Activated naive CD4-positive, alpha-beta T cell treated with anti-CD3 and anti-CD28 coated beads, Interleukin-2, amount 50 U/mL, for 72 hours (primary cell): Measurements from ENCODE around the gene HUNK. TPM values are rescaled to one million over a fixed set of nuclear protein-coding genes. Genes with fewer than 3 reads are reported as not detected.

Source experiments
- ATAC-seq, 2 donors: fragments of 150-1000 bp; cut with Tn5 transposase; 2 replicates each; pipeline ENCODE4 v1.10.0; 2021; ENCODE audit warnings: mild to moderate bottlenecking in 2 of 2, moderate library complexity in 2 of 2
- DNase-seq, 2 donors: peaks; one replicate each; pipeline ENCODE4 v3.0.0; 2021 to 2022; ENCODE audit warnings: low spot score in 2 of 2
- H3K27ac Mint-ChIP-seq, 2 donors: one replicate each; pipeline ENCODE4 v1.8.0; 2022; ENCODE audit warnings: mild to moderate bottlenecking in 2 of 2, mixed read lengths in 2 of 2
- H3K36me3 Mint-ChIP-seq, 2 donors: one replicate each; pipeline ENCODE4 v1.8.0; 2022; ENCODE audit warnings: mixed read lengths in 2 of 2
- H3K9me3 Mint-ChIP-seq, 2 donors: one replicate each; pipeline ENCODE4 v1.8.0; 2022; ENCODE audit warnings: mixed read lengths in 2 of 2
- total RNA-seq, 2 donors: library from RNA; stranded (reverse); gene quantifications; one replicate each; pipeline ENCODE4 v1.2.3, GENCODE V29; 2022

The HUNK gene
- total RNA-seq, 2 donors from 2014 or later = 0.23 TPM; not detected in 1

GRCh38 chr21:31988492-31989290 lies 115.9 kb downstream of the HUNK start:
- ATAC-seq (no peak), DNase-seq (no peak)
- Mint-ChIP-seq H3K9me3 (no peaks in the 10 kb centered on the region), H3K27ac (no peak overlapping the region), H3K36me3 (no peaks in the 10 kb centered on the region)

- no peaks in the 10 kb centered on the region for H3K36me3 Mint-ChIP-seq
These were observed 118.8 kb downstream of the HUNK start for GRCh38 chr21:31991356-31992331.

GRCh38 chr21:31992391-31992790 lies 119.6 kb downstream of the HUNK start:
- Mint-ChIP-seq H3K27ac (no peak overlapping the region), H3K9me3 (no peaks in the 10 kb centered on the region), H3K36me3 (no peaks in the 10 kb centered on the region)
- ATAC-seq (no peak), DNase-seq (no peak)

More at GRCh38 chr21:31991356-31992331, 118.8 kb downstream of the HUNK start:
- no peak for DNase-seq
- Mint-ChIP-seq H3K27ac (no peak overlapping the region), H3K9me3 (no peaks in the 10 kb centered on the region)
- ATAC-seq = no peak

- no peaks in the 10 kb centered on the region for H3K36me3 Mint-ChIP-seq
- H3K9me3 Mint-ChIP-seq = no peaks in the 10 kb centered on the region
- no peak for ATAC-seq
- no peak for DNase-seq
- H3K27ac Mint-ChIP-seq = no peak overlapping the region
These were observed 121.3 kb downstream of the HUNK start for GRCh38 chr21:31993826-31994825.

GRCh38 chr21:31997191-31997590 lies 124.4 kb downstream of the HUNK start:
- Mint-ChIP-seq H3K36me3 (no peaks in the 10 kb centered on the region), H3K27ac (no peak overlapping the region), H3K9me3 (no peaks in the 10 kb centered on the region)
- no peak for ATAC-seq
- no peak for DNase-seq

- no peaks in the 10 kb centered on the region for H3K36me3 Mint-ChIP-seq
- ATAC-seq = no peak
- no peaks in the 10 kb centered on the region for H3K9me3 Mint-ChIP-seq
- no peak overlapping the region for H3K27ac Mint-ChIP-seq
- DNase-seq = no peak
These were observed 127.1 kb downstream of the HUNK start for GRCh38 chr21:31999810-32000468.

GRCh38 chr21:32001390-32001789 lies 128.6 kb downstream of the HUNK start:
- H3K9me3 Mint-ChIP-seq = no peaks in the 10 kb centered on the region
- no peaks in the 10 kb centered on the region for H3K36me3 Mint-ChIP-seq
- ATAC-seq (no peak), DNase-seq (no peak)
- H3K27ac Mint-ChIP-seq = no peak overlapping the region

- Mint-ChIP-seq H3K36me3 (no peaks in the 10 kb centered on the region), H3K9me3 (no peaks in the 10 kb centered on the region), H3K27ac (no peak overlapping the region)
- DNase-seq (no peak), ATAC-seq (no peak)
These were observed 130.6 kb downstream of the HUNK start for GRCh38 chr21:32003411-32003810.

- Mint-ChIP-seq H3K9me3 (peaks cover 0 to 5% of the 10 kb centered on the region in 2 donors), H3K27ac (no peak overlapping the region), H3K36me3 (no peaks in the 10 kb centered on the region)
- ATAC-seq (no peak), DNase-seq (no peak)
These were observed 131.5 kb downstream of the HUNK start for GRCh38 chr21:32004291-32004690.

- Mint-ChIP-seq H3K9me3 (peaks cover 0 to 5% of the 10 kb centered on the region in 2 donors), H3K36me3 (no peaks in the 10 kb centered on the region), H3K27ac (no peak overlapping the region)
- no peak for DNase-seq
- no peak for ATAC-seq
These were observed 134.6 kb downstream of the HUNK start for GRCh38 chr21:32007456-32007855.

GRCh38 chr21:32008714-32009113 lies 135.9 kb downstream of the HUNK start:
- no peak for ATAC-seq
- peaks cover 0 to 5% of the 10 kb centered on the region in 2 donors for H3K9me3 Mint-ChIP-seq
- no peak overlapping the region for H3K27ac Mint-ChIP-seq
- H3K36me3 Mint-ChIP-seq = no peaks in the 10 kb centered on the region
- no peak for DNase-seq

- Mint-ChIP-seq H3K9me3 (peaks cover 0 to 5% of the 10 kb centered on the region in 2 donors), H3K36me3 (no peaks in the 10 kb centered on the region), H3K27ac (no peak overlapping the region)
- no peak for DNase-seq
- ATAC-seq = no peak
These were observed 136.4 kb downstream of the HUNK start for GRCh38 chr21:32009263-32009662.

GRCh38 chr21:32015461-32016139 lies 142.8 kb downstream of the HUNK start:
- H3K9me3 Mint-ChIP-seq = no peaks in the 10 kb centered on the region
- DNase-seq = no peak
- no peak for ATAC-seq
- H3K36me3 Mint-ChIP-seq = no peaks in the 10 kb centered on the region
- no peak overlapping the region for H3K27ac Mint-ChIP-seq

GRCh38 chr21:32018381-32018780 lies 145.6 kb downstream of the HUNK start:
- ATAC-seq = no peak
- DNase-seq = no peak
- no peaks in the 10 kb centered on the region for H3K9me3 Mint-ChIP-seq
- H3K27ac Mint-ChIP-seq = no peak overlapping the region
- no peaks in the 10 kb centered on the region for H3K36me3 Mint-ChIP-seq

GRCh38 chr21:32020564-32020963 lies 147.7 kb downstream of the HUNK start:
- H3K36me3 Mint-ChIP-seq = no peaks in the 10 kb centered on the region
- ATAC-seq = no peak
- no peak overlapping the region for H3K27ac Mint-ChIP-seq
- no peak for DNase-seq
- no peaks in the 10 kb centered on the region for H3K9me3 Mint-ChIP-seq
